HUES64 (cell line): Measurements from ENCODE around the gene CEP89.
A peak's percentile ranks its signal among the peaks of the same experiment; 100 is the strongest.
"Not testable (repeated sequence)": the region's sequence is repeated elsewhere in the genome, so short reads cannot be mapped to it uniquely, and the experiment has no call there.

ENCODE experiments used
- H3K27ac ChIP-seq: 2 replicates; pipeline ENCODE4 v1.7.0; 2013; ENCODE audit warnings: low read depth, low read length, inconsistent platforms
- H3K27me3 ChIP-seq: 2 replicates; pipeline ENCODE4 v1.6.1; 2013; ENCODE audit warnings: mild to moderate bottlenecking, low read length; ENCODE audit not compliant: insufficient read depth
- H3K36me3 ChIP-seq: 2 replicates; pipeline ENCODE4 v1.6.1; 2013; ENCODE audit warnings: mild to moderate bottlenecking, low read length; ENCODE audit not compliant: insufficient read depth
- H3K4me1 ChIP-seq: 2 replicates; pipeline ENCODE4 v1.6.1; 2013; ENCODE audit warnings: mild to moderate bottlenecking, low read length, moderate library complexity; ENCODE audit not compliant: insufficient read depth
- H3K4me3 ChIP-seq: 2 replicates; pipeline ENCODE4 v1.5.1; 2013; ENCODE audit warnings: mild to moderate bottlenecking, low read length, moderate library complexity
- H3K9ac ChIP-seq: 2 replicates; pipeline ENCODE4 v1.6.1; 2013; ENCODE audit warnings: mild to moderate bottlenecking, low read depth, low read length
- H3K9me3 ChIP-seq: 2 replicates; pipeline ENCODE4 v1.6.1; 2013; ENCODE audit warnings: low read depth, low read length; ENCODE audit not compliant: insufficient read depth
- WGBS: fragments of 150-250, 120-280 bp; methylation state at CpG from one replicate; pipeline ENCODE4 v1.1.7; 2013; ENCODE audit warnings: missing lambda C conversion rate; 5-methylcytosine and 5-hydroxymethylcytosine counted together

Gene CEP89

GRCh38 chr19:32945260-32945659 is 26.5 kb downstream of the CEP89 start:
- Histone ChIP-seq H3K4me1 (no peaks in the 10 kb centered on the region), H3K9ac (no peak overlapping the region), H3K4me3 (no peak overlapping the region), H3K27ac (no peak overlapping the region), H3K9me3 (no peaks in the 10 kb centered on the region), H3K36me3 (peaks cover 48% of the 10 kb centered on the region), H3K27me3 (no peaks in the 10 kb centered on the region)
- 63% methylated on average over 3 of the region's 3 CpGs for WGBS

GRCh38 chr19:32941273-32941672 is 30.5 kb downstream of the CEP89 start:
- peaks cover 39% of the 10 kb centered on the region for H3K36me3 ChIP-seq
- not testable (repeated sequence) for H3K4me3 ChIP-seq, H3K9me3 ChIP-seq, H3K27ac ChIP-seq, H3K9ac ChIP-seq, H3K4me1 ChIP-seq, H3K27me3 ChIP-seq
- WGBS, result 92% methylated on average over 5 of the region's 5 CpGs

- Histone ChIP-seq H3K9ac (no peak overlapping the region), H3K9me3 (no peaks in the 10 kb centered on the region), H3K27me3 (no peaks in the 10 kb centered on the region), H3K4me3 (no peak overlapping the region), H3K36me3 (peaks cover 25% of the 10 kb centered on the region), H3K4me1 (no peaks in the 10 kb centered on the region), H3K27ac (no peak overlapping the region)
- WGBS, result 94% methylated on average over 8 of the region's 8 CpGs
Observed at GRCh38 chr19:32936065-32936464, 35.7 kb downstream of the CEP89 start.

- H3K9ac ChIP-seq, result no peak overlapping the region
Observed at GRCh38 chr19:32935629-32936028, 36.1 kb downstream of the CEP89 start.

GRCh38 chr19:32933571-32933970 is 38.2 kb downstream of the CEP89 start:
- Histone ChIP-seq H3K9me3 (no peaks in the 10 kb centered on the region), H3K27ac (no peak overlapping the region), H3K27me3 (no peaks in the 10 kb centered on the region), H3K36me3 (peaks cover 37% of the 10 kb centered on the region), H3K9ac (no peak overlapping the region), H3K4me3 (no peak overlapping the region), H3K4me1 (no peaks in the 10 kb centered on the region)
- WGBS, result 93% methylated on average over 2 of the region's 3 CpGs

More at GRCh38 chr19:32935629-32936028, 36.1 kb downstream of the CEP89 start:
- no peaks in the 10 kb centered on the region for H3K4me1 ChIP-seq
- H3K27me3 ChIP-seq, result no peaks in the 10 kb centered on the region
- H3K27ac ChIP-seq, result no peak overlapping the region
- H3K4me3 ChIP-seq, result no peak overlapping the region
- no peaks in the 10 kb centered on the region for H3K9me3 ChIP-seq
- 96% methylated on average over 9 of the region's 9 CpGs for WGBS
- H3K36me3 ChIP-seq, result peaks cover 26% of the 10 kb centered on the region

- no peak overlapping the region for H3K9ac ChIP-seq
- H3K36me3 ChIP-seq, result peaks cover 33% of the 10 kb centered on the region
- H3K27me3 ChIP-seq, result no peaks in the 10 kb centered on the region
- no peaks in the 10 kb centered on the region for H3K4me1 ChIP-seq
- H3K9me3 ChIP-seq, result no peaks in the 10 kb centered on the region
- no peak overlapping the region for H3K4me3 ChIP-seq
- WGBS, result 95% methylated on average over 7 of the region's 8 CpGs
- no peak overlapping the region for H3K27ac ChIP-seq
Observed at GRCh38 chr19:32930567-32930966, 41.2 kb downstream of the CEP89 start.

DNA sequence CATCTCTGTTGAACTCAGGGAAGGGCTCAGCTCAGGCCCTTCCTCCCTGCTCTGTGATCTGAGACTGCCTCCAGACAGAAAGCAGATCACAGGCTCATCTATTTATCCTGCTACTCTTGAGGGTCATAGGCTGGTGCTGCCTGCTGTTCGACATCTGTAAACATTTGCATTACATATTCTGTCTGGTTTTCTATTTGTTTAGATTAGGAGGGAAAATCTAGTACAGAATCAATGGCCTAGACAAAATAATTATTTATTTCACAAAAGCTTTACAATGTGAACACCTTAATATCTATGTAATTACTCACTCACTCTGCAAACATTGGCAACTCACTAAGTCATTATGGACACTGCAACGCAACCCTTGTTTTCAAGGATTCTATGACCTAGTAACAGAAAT is 43.0 kb downstream of the CEP89 start:
- H3K27ac ChIP-seq, result no peak overlapping the region
- H3K4me1 ChIP-seq, result no peaks in the 10 kb centered on the region
- no peaks in the 10 kb centered on the region for H3K27me3 ChIP-seq
- WGBS, result 98% methylated on average over 2 of the region's 2 CpGs
- no peak overlapping the region for H3K9ac ChIP-seq
- H3K4me3 ChIP-seq, result no peak overlapping the region
- H3K9me3 ChIP-seq, result no peaks in the 10 kb centered on the region
- peaks cover 42% of the 10 kb centered on the region for H3K36me3 ChIP-seq

GRCh38 chr19:32924200-32924599 is 47.6 kb downstream of the CEP89 start:
- Histone ChIP-seq H3K9ac (no peak overlapping the region), H3K27ac (no peak overlapping the region), H3K4me3 (no peak overlapping the region), H3K9me3 (no peaks in the 10 kb centered on the region), H3K4me1 (no peaks in the 10 kb centered on the region), H3K27me3 (no peaks in the 10 kb centered on the region), H3K36me3 (peaks cover 34% of the 10 kb centered on the region)
- 93% methylated on average over 6 of the region's 6 CpGs for WGBS

- H3K27me3 ChIP-seq, result no peaks in the 10 kb centered on the region
- no peak overlapping the region for H3K4me3 ChIP-seq
- H3K36me3 ChIP-seq, result peaks cover 27% of the 10 kb centered on the region
- H3K27ac ChIP-seq, result no peak overlapping the region
- H3K9ac ChIP-seq, result no peak overlapping the region
- WGBS, result 97% methylated on average over 3 of the region's 3 CpGs
- no peaks in the 10 kb centered on the region for H3K9me3 ChIP-seq
- H3K4me1 ChIP-seq, result peaks cover 15% of the 10 kb centered on the region
Observed at GRCh38 chr19:32921624-32922023, 50.1 kb downstream of the CEP89 start.

GRCh38 chr19:32919365-32919764 is 52.4 kb downstream of the CEP89 start:
- Histone ChIP-seq H3K9ac (no peak overlapping the region), H3K4me1 (peaks cover 15% of the 10 kb centered on the region)

GRCh38 chr19:32917616-32917996 is 54.2 kb downstream of the CEP89 start:
- Histone ChIP-seq H3K27me3 (no peaks in the 10 kb centered on the region), H3K36me3 (peaks cover 25% of the 10 kb centered on the region), H3K4me3 (no peak overlapping the region), H3K9me3 (no peaks in the 10 kb centered on the region), H3K4me1 (peaks cover 15% of the 10 kb centered on the region), H3K27ac (peak overlapping the region; percentile 52; the same call in 1 of the 2 replicates), H3K9ac (no peak overlapping the region)
- 75% methylated on average over 8 of the region's 8 CpGs for WGBS

More at GRCh38 chr19:32919365-32919764, 52.4 kb downstream of the CEP89 start:
- Histone ChIP-seq H3K27ac (no peak overlapping the region), H3K27me3 (no peaks in the 10 kb centered on the region), H3K36me3 (peaks cover 32% of the 10 kb centered on the region), H3K4me3 (no peak overlapping the region), H3K9me3 (no peaks in the 10 kb centered on the region)
- 97% methylated on average over 4 of the region's 4 CpGs for WGBS

DNA sequence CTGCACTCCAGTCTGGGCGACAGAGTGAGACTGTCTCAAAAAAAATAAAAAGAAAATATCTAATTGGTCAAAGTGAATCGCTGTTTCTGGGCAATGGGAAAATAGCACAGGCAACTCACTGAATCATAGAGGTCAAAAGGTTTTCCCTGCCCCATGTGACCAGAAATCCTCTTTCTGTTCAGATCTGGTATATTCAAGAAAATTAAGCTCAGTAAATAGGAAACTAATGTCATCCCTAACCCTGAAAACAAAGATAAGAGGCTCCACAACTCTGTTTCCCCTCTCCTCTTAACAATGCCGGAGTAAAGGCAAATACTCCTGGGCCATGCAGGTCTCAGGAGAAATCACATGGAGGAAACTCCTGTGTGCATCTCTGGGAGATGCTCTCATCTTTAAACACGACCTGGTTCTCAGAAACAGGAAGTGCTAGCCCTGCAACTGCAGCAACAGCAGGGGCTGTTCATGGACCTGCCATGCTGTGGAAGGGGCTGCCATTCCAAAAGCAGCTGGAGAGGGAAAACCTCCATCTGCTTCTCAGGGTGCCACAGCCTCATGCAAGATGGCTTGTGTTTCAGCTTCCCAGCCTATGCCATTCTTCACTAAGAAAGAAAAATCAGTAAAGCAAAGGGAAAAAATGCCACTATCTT is 54.7 kb downstream of the CEP89 start:
- no peak overlapping the region for H3K9ac ChIP-seq
- no peaks in the 10 kb centered on the region for H3K9me3 ChIP-seq
- WGBS, result 66% methylated on average over 4 of the region's 4 CpGs
- no peak overlapping the region for H3K4me3 ChIP-seq
- H3K27ac ChIP-seq, result peak overlapping the region; percentile 41; the same call in 1 of the 2 replicates
- H3K36me3 ChIP-seq, result peaks cover 25% of the 10 kb centered on the region
- peaks cover 15% of the 10 kb centered on the region for H3K4me1 ChIP-seq
- H3K27me3 ChIP-seq, result no peaks in the 10 kb centered on the region
